HCT116 (cell line): ENCODE results near the gene COL5A1. TPM values are rescaled to one million over a fixed set of nuclear protein-coding genes. Genes with fewer than 3 reads are reported as not detected.

Source experiments
- ATAC-seq: fragments of 200-7000 bp; cut with Tn5 transposase; 2 replicates; pipeline ENCODE4 v1.9.1; 2020; ENCODE audit warnings: mild to moderate bottlenecking, moderate library complexity
- BruUV-seq: library from RNA; stranded (reverse); fragments of 400-500 nt; replicated peaks from 2 replicates; lab custom pipeline; 2021; lab: Mats Ljungman, UMichigan
- CTCF ChIA-PET: fragments of 300-600 bp; sonication (Branson Sonifier 250); formaldehyde crosslinking; loops from one replicate; lab custom pipeline; 2021; ENCODE audit warnings: antibody characterized with exemption; lab: Charles Lee
- POLR2A ChIA-PET: fragments of 300-600, 350-600 bp; sonication (Branson Sonifier 250); formaldehyde crosslinking; loops from one replicate; lab custom pipeline; 2021; ENCODE audit warnings: antibody characterized with exemption; lab: Charles Lee
- RAD21 ChIA-PET, 2 experiments: fragments of 300-600 bp; sonication (Branson Sonifier 250); formaldehyde crosslinking; loops; one replicate each; lab custom pipeline; 2023; ENCODE audit warnings: low total read pairs in 2 of 2; ENCODE audit not compliant: uncharacterized antibody in 2 of 2, unreplicated experiment in 2 of 2, low non-redundant PET in 1 of 2; lab: Charles Lee
- DNase-seq: peaks from one replicate; pipeline ENCODE4 v3.0.0-alpha.2; 2010; ENCODE audit warnings: low read depth, low spot score
- H2AFZ ChIP-seq: fragments of 200-600 bp; shearing (Covaris generic), sonication (generic); 2 replicates; pipeline ENCODE4 v1.6.1; 2017; ENCODE audit warnings: low read depth, mixed run types, mixed read lengths, antibody characterized with exemption, low read length; ENCODE audit not compliant: poor library complexity, severe bottlenecking
- H3K27ac ChIP-seq: 2 replicates; pipeline ENCODE4 v1.5.1; 2012; ENCODE audit warnings: low read depth, low read length
- H3K27me3 ChIP-seq: fragments of 200-600 bp; sonication (generic); 2 replicates; pipeline ENCODE4 v1.6.1; 2016; ENCODE audit warnings: mixed run types, low read length, mixed read lengths; ENCODE audit not compliant: insufficient read depth
- H3K36me3 ChIP-seq, 2 experiments: fragments of 200-500 bp in 1 of 2; fragments of 200-600 bp in 1 of 2; sonication (Bioruptor generic) in 1 of 2; sonication (generic) in 1 of 2; 2 replicates each; pipeline versions ENCODE4 v1.5.1 to v1.6.1; 2014 to 2016; ENCODE audit warnings: low read length in 2 of 2, inconsistent platforms in 1 of 2, mixed read lengths in 1 of 2, mixed run types in 1 of 2; ENCODE audit not compliant: insufficient read depth in 2 of 2, control insufficient read depth in 1 of 2
- H3K4me1 ChIP-seq, 2 experiments: fragments of 200-600 bp in 1 of 2; sonication (generic) in 1 of 2; 2 replicates each; pipeline versions ENCODE4 v1.5.1 to v1.6.1; 2012 to 2017; ENCODE audit warnings: low read length in 2 of 2, inconsistent platforms in 1 of 2, mild to moderate bottlenecking in 1 of 2, mixed read lengths in 1 of 2, mixed run types in 1 of 2, moderate library complexity in 1 of 2; ENCODE audit not compliant: insufficient read depth in 2 of 2, control insufficient read depth in 1 of 2
- H3K4me2 ChIP-seq: fragments of 200-600 bp; sonication (generic); 2 replicates; pipeline ENCODE4 v1.6.1; 2017; ENCODE audit warnings: mixed run types, low read length, mixed read lengths
- H3K4me3 ChIP-seq, 2 experiments: fragments of 200-600 bp in 1 of 2; sonication (generic) in 1 of 2; replicated peaks in 1 of 2; 2 replicates each; pipeline ENCODE4 v1.5.1; 2011 to 2016; ENCODE audit warnings: low read length in 2 of 2, control low read depth in 1 of 2, low read depth in 1 of 2, mild to moderate bottlenecking in 1 of 2, mixed read lengths in 1 of 2, mixed run types in 1 of 2
- H3K79me2 ChIP-seq: fragments of 200-600 bp; sonication (generic); 2 replicates; pipeline ENCODE4 v1.6.1; 2017; ENCODE audit warnings: mild to moderate bottlenecking, mixed run types, low read length, moderate library complexity, mixed read lengths; ENCODE audit not compliant: insufficient read depth
- H3K9ac ChIP-seq: fragments of 200-600 bp; sonication (generic); 2 replicates; pipeline ENCODE4 v1.6.1; 2016; ENCODE audit warnings: low read length, mixed read lengths
- H3K9me2 ChIP-seq: fragments of 200-600 bp; sonication (generic), shearing (Covaris generic); 2 replicates; pipeline ENCODE4 v1.6.1; 2017; ENCODE audit warnings: mixed run types, mild to moderate bottlenecking, moderate library complexity; ENCODE audit not compliant: insufficient read depth
- H3K9me3 ChIP-seq, 2 experiments: fragments of 200-500 bp in 1 of 2; fragments of 200-600 bp in 1 of 2; sonication (Bioruptor generic) in 1 of 2; sonication (generic) in 1 of 2; 2 replicates each; pipeline ENCODE4 v1.6.1; 2014 to 2017; ENCODE audit warnings: low read length in 2 of 2, mixed read lengths in 2 of 2, inconsistent platforms in 1 of 2, low read depth in 1 of 2, mild to moderate bottlenecking in 1 of 2, mixed run types in 1 of 2, moderate library complexity in 1 of 2; ENCODE audit not compliant: control insufficient read depth in 1 of 2, insufficient read depth in 1 of 2
- H4K20me1 ChIP-seq: fragments of 200-600 bp; sonication (generic), shearing (Covaris generic); 2 replicates; pipeline ENCODE4 v1.6.1; 2017; ENCODE audit warnings: mixed run types, mild to moderate bottlenecking, moderate library complexity; ENCODE audit not compliant: insufficient read depth
- ELF1 ChIP-seq: IDR thresholded peaks from 2 replicates; pipeline ENCODE4 v1.6.1; 2012; ENCODE audit warnings: low read depth, borderline replicate concordance
- EZH2 ChIP-seq: fragments of 200-600 bp; sonication (generic); IDR thresholded peaks from 2 replicates; pipeline ENCODE4 v1.6.1; 2017; ENCODE audit warnings: antibody characterized with exemption, mixed run types
- POLR2AphosphoS5 ChIP-seq: IDR thresholded peaks from 2 replicates; pipeline ENCODE4 v1.6.1; 2011; ENCODE audit warnings: mild to moderate bottlenecking, low read depth, low read length, moderate library complexity
- intact Hi-C: fragments of 100-400 bp; cut with micrococcal nuclease; formaldehyde crosslinking; loops from 2 replicates; pipeline ENCODE4 v1.10.0; 2022
- total RNA-seq: library from RNA; stranded (reverse); gene quantifications from one replicate; pipeline ENCODE4 v1.2.1, GENCODE V29; 2021; ENCODE audit not compliant: unreplicated experiment

Gene COL5A1
- total RNA-seq, 1 experiment from 2014 or later: 0.30 TPM

GRCh38 chr9:134792627-134793026 is 151.0 kb downstream of the COL5A1 start:
- Histone ChIP-seq H3K79me2 (no peaks in the 10 kb centered on the region), H3K4me2 (no peak overlapping the region), H3K4me1 (no peaks in the 10 kb centered on the region), H3K9me3 (no peaks in the 10 kb centered on the region), H3K9ac (no peak overlapping the region), H3K9me2 (no peaks in the 10 kb centered on the region), H4K20me1 (no peaks in the 10 kb centered on the region), H2AFZ (no peak overlapping the region), H3K27me3 (peaks cover 3% of the 10 kb centered on the region), H3K4me3 (no peak overlapping the region), H3K36me3 (no peaks in the 10 kb centered on the region), H3K27ac (no peak overlapping the region)
- ChIA-PET CTCF (no interaction called here), RAD21 (no interaction called here), POLR2A (no interaction called here)
- TF ChIP-seq ELF1: no peak
- no peak for TF ChIP-seq EZH2
- no TSS peak for BruUV-seq
- intact Hi-C loops: no loop called here
- ATAC-seq (no peak), DNase-seq (no peak)

GRCh38 chr9:134793288-134794188 is 151.9 kb downstream of the COL5A1 start:
- Histone ChIP-seq H3K27ac (no peak overlapping the region), H3K27me3 (no peaks in the 10 kb centered on the region; the same call in 1 of the 2 replicates), H3K4me2 (no peak overlapping the region), H3K9me3 (no peaks in the 10 kb centered on the region), H2AFZ (no peak overlapping the region), H3K4me3 (no peak overlapping the region), H3K9ac (no peak overlapping the region), H3K36me3 (no peaks in the 10 kb centered on the region), H3K9me2 (no peaks in the 10 kb centered on the region), H3K4me1 (no peaks in the 10 kb centered on the region), H4K20me1 (no peaks in the 10 kb centered on the region), H3K79me2 (no peaks in the 10 kb centered on the region)
- no peak for DNase-seq
- ChIA-PET RAD21 (no interaction called here), POLR2A (no interaction called here), CTCF (no interaction called here)
- no peak for ATAC-seq
- no peak for TF ChIP-seq POLR2AphosphoS5
- intact Hi-C loops: no loop called here
- no TSS peak for BruUV-seq
